Testis (tissue), 2 donors: ENCODE measurements around the gene TYW1.

Source experiments
- POLR2A ChIP-seq: fragments of 450-650 bp; IDR thresholded peaks from one replicate; pipeline ENCODE4 v1.6.1; 2017; ENCODE audit warnings: antibody characterized with exemption, mild to moderate bottlenecking, moderate library complexity
- TF ChIP-seq, protein P1 (sequence below), 3 experiments: fragments of 450-650 bp in 2 of 3; fragments of 200-600 bp in 1 of 3; sonication (generic) in 1 of 3; IDR thresholded peaks; one replicate each; pipeline ENCODE4 v1.5.1; 2016 to 2019; ENCODE audit warnings: antibody characterized with exemption in 3 of 3, mild to moderate bottlenecking in 2 of 3, moderate library complexity in 1 of 3

DNA sequence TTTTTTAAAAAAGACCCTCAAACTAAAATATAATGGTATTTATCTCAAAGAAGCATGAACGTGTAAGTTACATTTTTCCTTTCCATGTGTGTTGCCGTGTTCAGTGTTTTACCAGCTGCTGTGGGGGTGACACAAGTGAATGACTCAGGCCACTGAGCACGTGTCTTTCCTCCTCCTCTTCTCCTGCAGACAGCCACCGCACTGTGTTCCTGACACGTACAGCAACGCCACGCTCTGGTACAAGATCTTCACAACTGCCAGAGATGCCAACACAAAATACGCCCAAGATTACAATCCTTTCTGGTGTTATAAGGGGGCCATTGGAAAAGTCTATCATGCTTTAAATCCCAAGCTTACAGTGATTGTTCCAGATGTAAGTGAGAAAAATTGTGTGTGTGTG, 45.9 kb upstream of the TYW1 start:
- TF ChIP-seq, protein P1, sequence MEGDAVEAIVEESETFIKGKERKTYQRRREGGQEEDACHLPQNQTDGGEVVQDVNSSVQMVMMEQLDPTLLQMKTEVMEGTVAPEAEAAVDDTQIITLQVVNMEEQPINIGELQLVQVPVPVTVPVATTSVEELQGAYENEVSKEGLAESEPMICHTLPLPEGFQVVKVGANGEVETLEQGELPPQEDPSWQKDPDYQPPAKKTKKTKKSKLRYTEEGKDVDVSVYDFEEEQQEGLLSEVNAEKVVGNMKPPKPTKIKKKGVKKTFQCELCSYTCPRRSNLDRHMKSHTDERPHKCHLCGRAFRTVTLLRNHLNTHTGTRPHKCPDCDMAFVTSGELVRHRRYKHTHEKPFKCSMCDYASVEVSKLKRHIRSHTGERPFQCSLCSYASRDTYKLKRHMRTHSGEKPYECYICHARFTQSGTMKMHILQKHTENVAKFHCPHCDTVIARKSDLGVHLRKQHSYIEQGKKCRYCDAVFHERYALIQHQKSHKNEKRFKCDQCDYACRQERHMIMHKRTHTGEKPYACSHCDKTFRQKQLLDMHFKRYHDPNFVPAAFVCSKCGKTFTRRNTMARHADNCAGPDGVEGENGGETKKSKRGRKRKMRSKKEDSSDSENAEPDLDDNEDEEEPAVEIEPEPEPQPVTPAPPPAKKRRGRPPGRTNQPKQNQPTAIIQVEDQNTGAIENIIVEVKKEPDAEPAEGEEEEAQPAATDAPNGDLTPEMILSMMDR (IDR thresholded peaks at IDR 0.05): no peak
- no peak for TF ChIP-seq POLR2A
